HG03025 (cell line): Measurements from ENCODE around the gene MKNK2.
"Not testable (repeated sequence)": the region's sequence is repeated elsewhere in the genome, so short reads cannot be mapped to it uniquely, and the experiment has no call there.

ENCODE experiments used
- ATAC-seq: cut with Tn5 transposase; IDR thresholded peaks from one replicate; pipeline ENCODE4 v1.9.1; 2021; ENCODE audit warnings: mild to moderate bottlenecking, moderate library complexity; ENCODE audit not compliant: unreplicated experiment, low FRiP score

MKNK2 gene

DNA sequence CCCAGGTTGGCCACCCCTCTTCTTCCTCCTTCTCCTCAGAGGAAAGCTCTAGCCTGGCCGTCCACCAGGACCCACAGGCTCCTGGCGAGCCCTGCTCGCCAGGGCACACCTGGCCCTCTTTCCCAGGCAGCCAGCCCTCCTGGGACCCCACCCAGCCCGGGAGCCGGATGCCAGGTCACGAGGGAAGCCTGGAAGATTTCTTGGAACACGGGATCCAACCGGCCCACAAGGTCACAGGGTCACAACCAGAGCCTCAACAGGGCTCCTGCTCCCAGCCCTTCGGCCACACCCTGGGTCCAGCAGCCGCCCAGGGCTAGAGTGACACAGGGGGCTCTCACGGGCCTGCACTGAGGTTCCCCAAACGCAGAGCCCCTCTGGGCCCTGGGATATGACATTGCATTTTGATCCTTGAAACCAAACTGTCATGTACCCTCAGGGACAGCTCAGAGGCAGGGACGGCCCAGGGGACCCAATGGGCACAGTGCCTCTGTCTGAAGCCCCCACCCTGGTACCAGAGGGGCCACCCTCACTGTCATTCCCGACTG lies 5.5 kb downstream of the MKNK2 start:
- ATAC-seq: no peak

DNA sequence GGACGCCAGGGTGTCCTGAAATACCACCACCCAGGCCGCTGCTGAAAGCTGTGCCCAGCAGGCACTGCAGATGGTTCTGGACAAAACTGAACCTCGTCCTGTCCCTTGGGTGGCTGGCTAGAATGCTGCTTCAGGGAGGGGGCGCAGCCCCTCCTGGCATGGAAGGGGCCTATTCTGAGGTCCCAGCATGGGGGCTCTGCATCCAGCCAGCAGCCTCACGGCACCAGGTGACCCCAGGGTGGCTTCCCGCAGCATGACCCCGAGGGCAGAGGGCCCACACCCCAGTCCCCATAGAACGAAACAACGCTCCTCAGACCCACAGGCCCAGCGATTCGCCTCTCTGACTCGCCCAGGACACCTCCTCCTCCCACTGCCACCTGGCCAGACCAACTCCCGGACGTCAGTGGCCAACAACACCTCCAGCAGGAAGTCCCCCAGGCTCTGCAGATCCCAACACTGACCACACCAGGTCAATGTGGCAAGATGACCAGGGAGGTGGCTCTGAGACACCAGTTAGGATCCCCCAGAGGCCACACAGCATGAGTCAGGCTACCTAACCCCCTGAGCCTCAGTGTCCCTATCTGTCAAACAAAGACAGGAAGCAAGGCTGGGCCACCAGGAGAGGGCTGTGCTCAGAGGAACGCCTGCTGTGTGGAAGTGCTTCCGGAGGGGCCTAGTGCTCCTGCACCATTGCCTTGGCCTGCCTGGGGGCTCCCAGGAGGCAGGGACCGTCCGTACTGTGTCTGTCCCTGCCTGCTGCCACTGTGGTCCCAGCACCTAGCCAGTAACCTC lies 6.1 kb downstream of the MKNK2 start:
- no peak for ATAC-seq

DNA sequence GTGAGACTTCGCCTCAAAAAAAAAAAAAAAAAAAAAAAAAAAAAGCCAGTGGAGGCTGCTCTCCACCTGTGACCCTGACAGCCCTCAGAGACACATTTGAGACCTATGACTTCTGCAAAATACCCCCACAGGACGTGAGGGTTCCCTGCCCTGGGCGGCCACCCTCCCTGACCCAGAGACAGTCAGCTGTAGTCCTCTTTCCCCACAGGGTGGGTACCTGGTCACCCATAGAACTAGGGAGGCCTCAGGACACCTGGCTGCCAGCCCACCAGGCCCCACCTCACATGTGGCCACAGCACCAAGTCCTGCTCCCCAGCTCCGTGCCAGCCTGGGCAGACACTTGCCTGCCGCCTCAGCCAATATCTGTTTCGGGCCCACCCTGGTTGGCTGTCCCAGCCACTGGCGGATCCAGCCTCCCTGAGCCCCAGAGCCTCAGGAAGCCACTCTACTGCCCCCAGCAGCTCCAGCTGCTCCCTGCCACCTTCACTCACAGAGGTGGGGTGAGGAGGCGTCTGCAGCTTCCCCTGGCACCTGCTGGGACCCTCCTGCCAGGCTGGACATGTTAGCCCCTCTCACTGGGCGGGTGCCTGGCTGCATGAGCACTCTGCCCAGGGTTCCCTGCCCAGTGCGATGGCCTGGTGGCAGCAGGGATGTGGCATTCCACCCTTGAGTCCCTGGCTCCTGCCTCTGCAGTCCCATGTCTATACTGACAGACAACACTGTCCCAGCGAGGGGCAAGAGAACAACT lies 6.9 kb downstream of the MKNK2 start:
- no peak for ATAC-seq

DNA sequence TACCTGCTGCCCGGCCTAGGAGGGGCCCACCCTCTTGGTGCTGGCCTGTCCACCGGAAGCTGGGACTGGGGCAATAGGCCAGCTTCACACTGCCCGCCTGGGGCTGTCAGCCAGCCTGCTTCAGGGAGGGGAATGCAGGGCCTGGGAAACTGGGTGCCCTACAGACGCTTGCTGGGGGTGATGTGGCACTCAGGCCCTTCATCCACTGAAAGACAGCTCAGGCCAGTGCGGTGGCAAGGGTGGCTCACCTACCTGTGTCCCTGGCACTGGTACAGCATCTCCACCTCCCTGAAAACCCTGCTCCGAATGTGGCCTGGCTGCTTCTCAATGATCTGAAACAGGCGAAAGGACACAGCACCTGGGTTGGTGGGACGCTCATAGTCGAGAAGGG lies 7.8 kb downstream of the MKNK2 start:
- ATAC-seq: no peak

DNA sequence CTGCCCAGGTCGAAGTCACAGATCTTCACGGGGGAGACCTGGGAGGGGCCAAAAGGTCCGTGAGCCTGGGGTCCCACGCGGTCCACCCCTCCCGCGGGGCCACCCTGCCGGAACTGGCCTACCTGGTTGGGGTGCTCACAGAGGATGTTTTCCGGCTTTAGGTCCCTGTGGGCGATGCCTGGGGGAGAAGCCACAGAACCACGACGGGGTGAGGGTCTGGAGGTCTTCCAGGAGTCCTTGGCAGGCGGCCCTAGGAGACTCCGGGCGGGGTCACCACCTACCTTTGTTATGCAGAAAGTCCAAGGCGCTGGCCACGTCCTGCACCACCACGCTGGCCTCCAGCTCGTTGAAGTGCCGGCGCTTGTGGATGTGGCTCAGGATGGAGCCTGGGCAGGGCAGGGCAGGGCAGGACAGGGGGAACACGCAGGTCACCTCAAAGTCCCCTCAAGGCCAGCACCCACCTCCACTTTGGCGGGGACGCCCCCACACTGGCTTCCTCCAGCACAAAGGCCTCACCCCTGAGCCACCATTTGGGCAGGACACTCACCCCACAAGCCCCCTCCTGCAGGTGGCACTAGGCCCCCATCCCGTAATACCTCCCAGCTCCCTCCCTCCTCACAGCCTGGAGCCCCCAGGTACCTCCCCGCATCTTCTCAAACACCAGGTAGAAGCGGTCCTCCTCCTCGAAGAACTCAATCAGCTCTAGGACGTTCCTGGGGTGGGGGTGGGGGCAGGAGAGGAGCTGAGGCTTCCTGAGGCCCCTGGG lies 8.4 kb downstream of the MKNK2 start:
- peak; percentile 12 for ATAC-seq

DNA sequence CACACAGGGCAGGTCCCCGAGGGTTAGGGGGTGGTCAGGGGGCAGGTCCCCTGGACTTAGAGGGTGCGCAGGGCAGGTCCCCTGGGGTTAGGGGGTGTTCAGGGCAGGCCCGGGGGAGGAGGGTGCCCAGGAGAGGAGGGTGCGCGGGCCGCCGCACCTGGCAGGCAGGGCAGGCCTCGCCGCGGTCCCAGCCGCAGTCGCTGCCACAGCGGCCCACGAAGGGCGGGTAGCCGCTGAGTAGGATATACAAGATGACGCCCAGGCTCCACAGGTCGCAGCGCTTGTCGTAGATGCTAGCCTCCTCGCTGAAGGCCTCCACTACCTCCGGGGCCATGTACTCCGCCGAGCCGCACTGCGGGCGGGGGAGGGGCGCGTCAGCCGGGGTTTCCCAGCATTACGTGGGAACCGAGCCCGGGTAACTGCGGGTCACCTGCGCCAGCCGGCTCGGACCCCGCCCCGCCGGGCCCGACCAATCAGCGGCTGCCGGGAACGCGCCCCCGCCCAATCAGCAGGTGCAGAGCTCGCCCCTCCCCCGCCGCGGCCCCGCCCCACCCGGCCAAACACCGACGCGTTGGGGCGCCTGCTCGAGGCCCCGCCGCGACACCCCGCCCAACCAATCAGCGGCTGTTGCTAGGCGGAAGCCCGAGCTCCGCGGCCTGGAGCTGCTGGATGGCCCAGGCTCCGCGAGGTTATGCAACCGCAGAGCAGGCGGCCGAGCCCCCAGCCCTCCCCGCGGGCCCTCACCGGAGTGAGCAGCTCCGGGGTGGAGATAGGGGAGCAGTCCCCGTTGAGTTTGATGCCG lies 9.2 kb downstream of the MKNK2 start:
- ATAC-seq: peak; percentile 50

DNA sequence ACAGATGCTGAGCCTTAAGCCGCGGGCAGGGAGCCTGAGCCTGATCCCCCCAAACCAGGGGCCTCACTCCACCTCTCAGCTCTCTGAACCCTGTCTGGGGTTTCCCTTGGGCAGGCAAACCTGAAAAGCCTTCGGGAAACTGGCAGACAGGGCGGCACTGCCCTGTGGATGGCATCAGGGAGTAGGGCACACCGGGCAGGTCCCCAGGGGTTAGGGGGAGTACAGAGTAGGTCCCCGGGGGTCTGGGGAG lies 9.7 kb downstream of the MKNK2 start:
- no peak for ATAC-seq

DNA sequence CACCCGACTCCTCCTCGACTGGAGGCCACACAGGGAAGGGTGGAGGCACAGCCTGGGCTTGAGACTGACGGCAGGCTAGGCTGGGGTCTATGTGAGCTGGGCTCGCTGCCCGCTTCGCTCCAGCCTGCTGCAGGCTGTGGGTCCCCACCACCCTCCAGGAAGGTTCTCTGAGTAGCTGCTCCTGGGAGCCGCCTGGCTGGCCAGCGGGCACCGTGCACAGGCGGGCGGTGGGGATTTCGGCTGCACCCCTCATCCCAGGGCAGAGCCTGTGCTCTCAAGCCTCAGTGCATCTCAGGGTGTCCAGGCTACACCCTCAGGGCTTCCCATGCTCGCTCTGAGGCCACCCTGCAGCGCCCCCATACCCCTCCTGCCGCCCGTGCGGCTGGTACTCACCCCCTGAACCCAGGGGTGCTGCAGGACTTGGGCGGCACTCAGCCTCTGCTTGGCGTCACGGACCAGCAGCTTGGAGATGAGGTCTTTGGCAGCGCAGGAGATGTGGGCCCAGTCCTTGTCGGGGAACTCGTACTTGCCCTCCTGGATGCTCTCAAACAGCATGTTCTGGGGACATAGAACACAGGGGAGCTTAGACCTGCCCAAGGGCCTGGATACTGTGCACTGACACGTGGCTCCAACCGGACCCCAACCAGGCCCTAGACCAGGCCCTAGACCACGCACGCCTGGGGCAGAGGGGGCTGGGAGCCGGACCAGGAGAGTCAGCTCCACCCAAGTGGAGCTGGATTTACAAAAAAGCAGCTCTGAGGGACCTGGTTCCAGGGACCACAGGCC lies 10.2 kb downstream of the MKNK2 start:
- no peak for ATAC-seq

DNA sequence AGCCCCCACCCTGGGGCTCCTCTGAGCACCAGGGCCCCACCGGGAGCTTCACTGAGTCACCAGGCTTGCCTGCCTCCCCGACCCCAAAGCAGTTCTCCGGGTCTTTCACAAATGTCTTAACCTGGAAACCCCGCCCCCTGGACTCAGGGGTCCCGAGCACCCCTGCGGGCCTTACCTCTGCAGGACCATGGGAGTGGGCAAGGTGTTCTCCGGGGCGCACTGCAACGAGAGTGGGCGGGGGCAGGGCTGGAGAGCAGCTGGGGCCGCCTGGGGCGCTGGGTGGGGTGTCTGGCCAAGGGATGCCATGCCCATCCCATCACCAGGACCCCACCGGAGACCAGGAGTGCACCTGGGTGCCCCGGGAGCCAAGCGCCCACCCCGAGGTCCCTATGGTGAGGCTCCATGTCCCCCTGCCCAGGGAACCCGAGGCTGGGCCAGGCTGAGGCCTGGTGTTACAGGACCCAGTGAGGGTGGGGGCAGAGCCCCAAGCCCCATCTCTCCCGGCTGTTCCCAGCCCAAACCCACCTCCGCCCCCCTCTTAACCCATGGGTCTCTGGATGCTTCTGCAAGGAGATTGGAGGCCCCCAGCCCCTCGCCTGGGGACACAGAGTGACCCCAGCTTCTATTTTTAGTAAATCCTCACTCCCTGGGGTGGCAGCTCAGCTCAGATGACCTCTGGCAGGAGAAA lies 10.9 kb downstream of the MKNK2 start:
- no peak for ATAC-seq

DNA sequence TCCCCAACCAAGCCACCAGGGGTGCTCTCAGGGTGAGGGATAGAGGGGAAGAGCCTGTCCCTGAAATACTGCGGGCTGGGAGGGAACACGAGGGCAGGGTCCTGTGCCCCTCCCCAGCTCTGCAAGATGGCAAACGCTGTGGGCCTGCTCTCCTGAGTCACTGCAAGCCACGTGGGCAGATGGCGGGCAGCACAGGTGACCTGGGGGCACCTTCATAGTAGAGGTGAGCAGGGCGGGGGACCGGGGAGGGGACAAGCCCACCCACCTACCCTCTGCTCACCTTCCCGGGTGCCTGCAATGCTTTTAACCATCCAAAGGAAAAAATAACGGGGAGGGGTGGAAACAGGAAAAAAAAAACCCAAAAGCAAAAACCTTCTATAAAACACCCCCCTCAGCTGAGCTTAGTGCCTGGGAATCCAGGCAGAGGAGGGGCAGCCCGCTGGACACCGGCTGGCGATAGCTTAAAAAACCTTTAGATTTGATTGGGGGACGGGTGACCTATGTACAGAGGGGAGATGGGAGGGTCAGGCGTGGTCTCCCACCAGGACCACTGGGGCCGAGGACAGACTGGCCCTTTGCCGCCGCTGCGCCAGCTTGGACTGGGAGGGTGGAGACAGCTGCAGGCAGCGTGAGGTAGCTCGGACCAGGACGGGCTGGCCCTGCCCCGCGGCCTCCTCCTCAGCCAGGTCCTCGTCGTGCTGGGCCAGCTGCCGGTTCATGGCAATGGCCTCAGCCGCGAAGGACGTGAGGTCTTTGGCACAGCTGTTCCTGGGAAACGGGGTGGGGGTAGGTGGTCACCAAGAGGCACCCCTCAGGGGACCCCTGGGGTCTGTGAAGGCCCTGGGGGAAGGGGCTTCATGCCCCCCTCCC lies 11.7 kb downstream of the MKNK2 start:
- ATAC-seq: no peak

DNA sequence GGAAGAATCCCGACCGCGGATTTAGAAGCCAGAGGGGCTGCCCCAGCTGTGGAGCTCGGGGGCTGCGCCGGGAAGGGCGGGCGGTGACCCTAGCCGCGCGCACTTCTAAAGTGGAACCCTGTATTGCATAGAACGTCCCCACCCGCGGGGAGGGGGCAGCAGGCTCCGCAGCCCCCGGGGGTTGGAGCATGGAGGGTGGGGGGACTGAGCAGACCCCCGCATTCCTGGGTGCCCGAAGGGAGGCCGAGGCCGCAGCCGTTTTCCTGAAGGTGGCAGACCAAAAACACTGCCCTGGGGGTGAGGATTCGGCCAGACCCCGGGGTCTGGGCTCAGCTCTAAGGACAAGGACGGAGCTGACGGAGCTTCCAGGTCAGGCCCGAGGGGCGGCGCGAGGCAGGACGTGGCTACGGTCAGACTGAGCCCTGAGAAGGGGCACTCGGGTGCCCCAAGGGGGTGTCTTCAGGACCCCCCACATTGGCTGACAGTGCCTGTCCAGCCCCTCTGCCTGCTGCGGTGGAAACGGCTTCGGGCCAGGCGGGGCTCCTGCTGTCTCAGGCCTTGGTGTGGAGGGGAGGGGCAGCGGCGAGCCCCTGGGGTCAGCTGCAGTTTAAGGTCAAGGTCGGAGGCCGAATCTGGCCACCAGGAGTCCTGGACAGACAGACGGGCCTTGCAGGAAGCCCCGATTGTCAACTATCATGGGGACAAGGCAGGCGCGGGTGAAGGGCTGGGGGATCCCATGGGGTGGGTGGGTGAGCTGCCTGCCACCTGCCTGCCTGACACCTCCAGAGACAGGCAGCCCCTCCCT lies 12.6 kb downstream of the MKNK2 start:
- no peak for ATAC-seq

DNA sequence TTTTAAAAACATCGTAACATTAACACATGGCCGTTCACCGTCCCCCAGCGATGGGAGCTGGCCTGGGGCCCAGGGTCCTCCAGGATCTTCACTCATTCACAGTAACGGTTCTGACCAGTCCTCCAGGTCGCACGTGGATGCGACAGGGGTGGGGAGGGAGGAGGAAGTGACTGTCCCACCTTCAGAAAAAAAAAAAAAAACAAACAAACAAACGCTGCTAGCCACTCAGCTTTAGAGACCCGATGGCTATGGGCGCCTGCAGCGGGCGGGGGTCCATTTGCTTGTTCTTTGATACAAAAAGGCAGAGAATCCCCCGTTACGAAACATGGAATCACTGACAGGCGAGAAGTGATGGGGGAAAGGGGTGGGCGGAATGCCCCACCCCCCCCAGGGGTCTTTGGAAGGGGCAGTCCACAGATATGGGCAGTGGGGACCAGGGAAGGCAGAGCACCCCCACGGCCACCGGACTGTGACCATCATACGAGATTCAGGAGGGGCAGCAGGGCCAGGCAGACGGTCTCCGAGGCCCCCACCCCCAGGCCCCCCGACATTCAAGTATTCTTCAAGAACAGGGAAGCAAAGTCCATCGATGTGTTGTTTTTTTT lies 13.3 kb downstream of the MKNK2 start:
- no peak for ATAC-seq

DNA sequence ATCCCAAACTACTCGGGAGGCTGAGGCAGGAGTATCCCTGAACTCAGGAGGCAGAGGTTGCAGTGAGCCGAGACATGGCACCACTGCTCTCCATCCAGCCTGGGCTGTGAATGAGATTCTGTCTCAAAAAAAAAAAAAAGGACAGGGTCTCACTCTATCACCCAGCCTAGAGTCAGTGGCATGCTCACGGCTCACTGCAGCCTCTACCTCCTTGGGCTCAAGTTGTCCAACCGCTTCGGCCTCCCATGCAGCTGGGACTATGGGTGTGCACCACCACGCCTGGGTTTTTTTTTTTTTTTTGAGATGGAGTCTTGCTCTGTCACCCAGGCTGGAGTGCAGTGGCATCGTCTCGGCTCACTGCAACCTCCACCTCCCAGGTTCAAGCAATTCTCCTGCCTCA lies 14.6 kb downstream of the MKNK2 start:
- ATAC-seq: no peak

DNA sequence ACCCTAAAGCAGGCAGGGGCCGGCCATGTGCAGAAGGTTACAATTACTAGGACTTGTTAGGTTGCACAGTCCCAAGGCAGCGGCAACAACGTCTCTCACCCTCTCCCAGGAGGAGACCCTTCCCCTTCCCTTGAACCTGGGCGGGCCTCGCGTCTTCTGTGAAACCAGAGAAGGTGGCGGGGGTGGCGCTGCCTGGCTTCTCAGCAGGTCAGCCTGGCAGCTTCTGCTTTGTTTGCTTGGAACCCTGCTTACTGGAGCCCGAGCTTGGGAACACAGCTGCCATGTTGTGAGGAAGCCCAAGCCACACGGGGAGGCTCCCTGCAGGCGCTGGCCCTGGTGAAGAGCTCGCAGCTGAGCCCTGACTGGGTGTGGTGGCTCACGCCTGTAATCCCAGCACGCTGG lies 15.5 kb downstream of the MKNK2 start:
- no peak for ATAC-seq

DNA sequence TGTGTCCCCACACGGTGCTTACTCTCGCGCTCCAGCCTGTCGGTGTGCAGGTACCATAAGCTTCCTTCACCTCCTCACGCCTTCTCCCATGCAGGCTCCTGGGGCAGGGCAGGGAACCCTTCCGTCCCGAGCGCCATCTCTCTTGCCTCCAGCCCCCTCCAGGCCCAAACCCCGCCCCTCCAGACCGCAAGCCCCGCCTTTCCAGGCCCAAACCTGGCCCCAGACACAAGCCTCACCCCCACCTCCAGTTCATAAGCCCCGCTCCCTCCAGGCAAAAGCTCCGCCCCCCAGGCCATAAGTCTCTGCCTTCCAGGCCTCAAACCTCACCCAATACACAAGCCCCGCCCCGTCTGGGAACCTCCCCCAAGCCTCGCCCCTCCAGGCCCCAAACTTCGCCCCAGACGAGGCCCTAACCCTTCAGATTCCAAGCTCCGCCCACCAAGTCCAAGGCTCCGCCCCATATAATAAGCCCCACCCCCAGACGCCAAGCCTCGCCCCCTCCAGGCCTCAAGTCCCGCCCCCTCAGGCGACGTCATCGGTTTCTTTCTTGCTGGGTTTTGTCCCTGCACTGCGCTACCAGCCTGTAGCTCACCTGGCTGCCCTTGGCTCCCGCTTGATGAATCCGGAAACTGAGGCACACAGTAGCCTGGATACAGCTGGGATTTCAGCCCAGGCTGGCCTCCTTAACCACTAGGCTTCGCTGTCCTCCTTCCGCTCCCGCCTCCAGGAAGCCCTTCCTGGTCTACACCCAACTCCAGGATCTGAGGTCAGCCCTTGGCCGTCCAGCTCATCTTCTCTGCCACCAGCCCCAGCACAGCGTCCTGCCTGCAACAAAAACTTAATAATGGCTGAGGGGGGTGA lies 16.1 kb downstream of the MKNK2 start:
- no peak for ATAC-seq

DNA sequence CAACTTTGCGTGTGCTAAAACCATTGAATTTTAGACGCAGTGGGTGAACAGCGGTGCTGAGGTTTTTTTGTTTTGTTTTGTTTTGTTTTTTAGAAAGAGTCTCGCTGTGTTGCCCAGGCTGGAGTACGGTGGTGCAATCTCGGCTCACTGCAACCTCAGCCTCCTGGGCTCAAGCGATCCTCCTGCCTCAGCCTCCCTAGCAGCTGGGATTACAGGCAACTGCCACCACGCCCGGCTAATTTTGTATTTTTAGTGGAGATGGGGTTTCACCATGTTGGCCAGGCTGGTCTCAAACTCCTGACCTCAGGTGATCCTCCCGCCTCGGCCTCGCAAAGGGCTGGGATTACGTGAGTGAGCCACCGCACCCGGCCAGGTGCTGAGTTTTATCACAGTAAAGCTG lies 16.8 kb downstream of the MKNK2 start:
- not testable (repeated sequence) for ATAC-seq
